Testis (tissue), 2 donors: Measurements from ENCODE around the gene LGALS3BP.

Experiments used
- CTCF ChIP-seq, 3 experiments: fragments of 450-650 bp in 2 of 3; fragments of 200-600 bp in 1 of 3; sonication (generic) in 1 of 3; IDR thresholded peaks; one replicate each; pipeline ENCODE4 v1.5.1; 2016 to 2019; ENCODE audit warnings: antibody characterized with exemption in 3 of 3, mild to moderate bottlenecking in 2 of 3, moderate library complexity in 1 of 3
- POLR2A ChIP-seq: fragments of 450-650 bp; IDR thresholded peaks from one replicate; pipeline ENCODE4 v1.6.1; 2017; ENCODE audit warnings: antibody characterized with exemption, mild to moderate bottlenecking, moderate library complexity

GRCh38 chr17:78976907-78977680 lies 2.6 kb downstream of the LGALS3BP start:
- no peak for TF ChIP-seq CTCF (IDR thresholded peaks at IDR 0.05)
- no peak for TF ChIP-seq POLR2A
